Measurements from ENCODE around the gene KIDINS220.

DNA sequence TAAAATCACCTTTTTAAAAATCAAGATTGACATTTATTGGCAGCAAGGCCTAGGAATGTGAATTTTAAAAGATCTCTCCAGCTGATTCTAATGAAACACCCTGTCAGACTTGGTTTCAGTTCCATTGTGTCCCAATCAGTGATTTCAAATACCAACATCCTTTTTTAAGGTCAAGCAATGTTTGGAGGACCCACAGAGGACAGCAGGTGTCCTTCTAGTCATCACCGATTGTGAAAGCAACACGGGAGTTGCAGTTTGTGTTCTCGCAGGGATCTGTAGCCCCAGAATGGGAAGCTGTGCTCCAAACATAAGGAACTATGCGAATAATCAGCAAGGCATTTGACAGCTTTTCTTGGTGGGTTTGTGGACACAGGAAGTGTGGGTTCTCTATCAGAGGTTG lies 4.5 kb upstream of the KIDINS220 start:
- no peak for TF ChIP-seq EZH2 (IDR thresholded peaks at IDR 0.05; ENCODE audit: low read depth, unreplicated experiment)
- TF ChIP-seq, protein P1, sequence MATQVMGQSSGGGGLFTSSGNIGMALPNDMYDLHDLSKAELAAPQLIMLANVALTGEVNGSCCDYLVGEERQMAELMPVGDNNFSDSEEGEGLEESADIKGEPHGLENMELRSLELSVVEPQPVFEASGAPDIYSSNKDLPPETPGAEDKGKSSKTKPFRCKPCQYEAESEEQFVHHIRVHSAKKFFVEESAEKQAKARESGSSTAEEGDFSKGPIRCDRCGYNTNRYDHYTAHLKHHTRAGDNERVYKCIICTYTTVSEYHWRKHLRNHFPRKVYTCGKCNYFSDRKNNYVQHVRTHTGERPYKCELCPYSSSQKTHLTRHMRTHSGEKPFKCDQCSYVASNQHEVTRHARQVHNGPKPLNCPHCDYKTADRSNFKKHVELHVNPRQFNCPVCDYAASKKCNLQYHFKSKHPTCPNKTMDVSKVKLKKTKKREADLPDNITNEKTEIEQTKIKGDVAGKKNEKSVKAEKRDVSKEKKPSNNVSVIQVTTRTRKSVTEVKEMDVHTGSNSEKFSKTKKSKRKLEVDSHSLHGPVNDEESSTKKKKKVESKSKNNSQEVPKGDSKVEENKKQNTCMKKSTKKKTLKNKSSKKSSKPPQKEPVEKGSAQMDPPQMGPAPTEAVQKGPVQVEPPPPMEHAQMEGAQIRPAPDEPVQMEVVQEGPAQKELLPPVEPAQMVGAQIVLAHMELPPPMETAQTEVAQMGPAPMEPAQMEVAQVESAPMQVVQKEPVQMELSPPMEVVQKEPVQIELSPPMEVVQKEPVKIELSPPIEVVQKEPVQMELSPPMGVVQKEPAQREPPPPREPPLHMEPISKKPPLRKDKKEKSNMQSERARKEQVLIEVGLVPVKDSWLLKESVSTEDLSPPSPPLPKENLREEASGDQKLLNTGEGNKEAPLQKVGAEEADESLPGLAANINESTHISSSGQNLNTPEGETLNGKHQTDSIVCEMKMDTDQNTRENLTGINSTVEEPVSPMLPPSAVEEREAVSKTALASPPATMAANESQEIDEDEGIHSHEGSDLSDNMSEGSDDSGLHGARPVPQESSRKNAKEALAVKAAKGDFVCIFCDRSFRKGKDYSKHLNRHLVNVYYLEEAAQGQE (IDR thresholded peaks at IDR 0.05; ENCODE audit: unreplicated experiment), result no peak

Data from GM23338 (cell line).